Immature natural killer cell (primary cell): ENCODE data around the gene FGFBP2. TPM values are rescaled to one million over a fixed set of nuclear protein-coding genes. Genes with fewer than 3 reads are reported as not detected.

Source experiments
- DNase-seq, 3 donors: peaks; one replicate each; pipeline ENCODE4 v3.0.0; 2022; ENCODE audit warnings: mixed read lengths in 1 of 3
- H3K27ac Mint-ChIP-seq, 6 donors: one replicate each; pipeline ENCODE4 v1.8.0; 2020; ENCODE audit warnings: mixed read lengths in 6 of 6, mild to moderate bottlenecking in 5 of 6, inconsistent platforms in 4 of 6, moderate library complexity in 3 of 6
- H3K27me3 Mint-ChIP-seq, 3 donors: one replicate each; pipeline ENCODE4 v1.8.0; 2020 to 2021; ENCODE audit warnings: low read depth in 3 of 3, mild to moderate bottlenecking in 3 of 3, mixed read lengths in 3 of 3, moderate library complexity in 3 of 3, inconsistent platforms in 1 of 3
- H3K36me3 Mint-ChIP-seq, 3 donors: one replicate each; pipeline ENCODE4 v1.8.0; 2020; ENCODE audit warnings: mixed read lengths in 3 of 3, inconsistent platforms in 2 of 3, mild to moderate bottlenecking in 2 of 3
- H3K4me1 Mint-ChIP-seq, 2 donors: one replicate each; pipeline ENCODE4 v1.8.0; 2020; ENCODE audit warnings: inconsistent platforms in 2 of 2, mild to moderate bottlenecking in 2 of 2, mixed read lengths in 2 of 2, moderate library complexity in 1 of 2
- H3K4me3 Mint-ChIP-seq, 5 donors: one replicate each; pipeline ENCODE4 v1.8.0; 2020; ENCODE audit warnings: mild to moderate bottlenecking in 5 of 5, mixed read lengths in 5 of 5, inconsistent platforms in 3 of 5, moderate library complexity in 3 of 5
- H3K9me3 Mint-ChIP-seq, 6 donors: one replicate each; pipeline ENCODE4 v1.8.0; 2020; ENCODE audit warnings: mild to moderate bottlenecking in 6 of 6, mixed read lengths in 6 of 6, inconsistent platforms in 4 of 6, moderate library complexity in 3 of 6
- polyA plus RNA-seq, 3 donors: library from polyadenylated mRNA; unstranded; fragments of 300-500 nt; fragmentation: Illumina TruSeq; gene quantifications; one replicate each; pipeline ENCODE4 v1.2.3, GENCODE V29; 2021

Gene FGFBP2, protein sequence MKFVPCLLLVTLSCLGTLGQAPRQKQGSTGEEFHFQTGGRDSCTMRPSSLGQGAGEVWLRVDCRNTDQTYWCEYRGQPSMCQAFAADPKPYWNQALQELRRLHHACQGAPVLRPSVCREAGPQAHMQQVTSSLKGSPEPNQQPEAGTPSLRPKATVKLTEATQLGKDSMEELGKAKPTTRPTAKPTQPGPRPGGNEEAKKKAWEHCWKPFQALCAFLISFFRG
- 1,000 to 10,000 TPM; 1,171 to 1,886 (median 1,278) TPM for polyA plus RNA-seq

DNA sequence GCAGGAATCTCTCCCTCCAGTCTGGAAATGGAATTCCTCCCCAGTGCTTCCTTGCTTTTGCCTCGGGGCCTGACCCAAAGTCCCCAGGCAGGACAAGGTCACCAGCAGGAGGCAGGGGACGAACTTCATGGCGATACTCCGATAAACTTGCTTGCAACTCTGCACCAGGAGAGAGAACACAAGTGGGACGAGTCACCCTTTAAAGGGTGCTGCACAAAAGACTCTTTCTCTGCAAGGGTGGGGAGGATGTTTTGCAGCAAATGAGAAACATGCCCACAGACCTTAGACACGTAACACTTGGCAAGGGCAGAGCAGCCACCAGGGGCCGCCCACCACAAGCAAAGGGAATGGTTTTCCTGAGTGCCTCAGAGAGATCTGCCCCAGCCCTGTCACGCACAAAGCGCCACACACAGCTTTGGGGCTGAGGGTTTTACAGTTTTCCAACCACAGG lies at the start of gene FGFBP2:
Gene FGFBP2 (minus strand): TSS at position 175 of the 451 bp plus-strand sequence. CDS start 46 bp downstream, at position 129.
- H3K27ac Mint-ChIP-seq = peak within 1 kb of the TSS; percentile 97 to 99 (median 98)
- H3K4me1 Mint-ChIP-seq = peaks cover 69 to 77% of the 10 kb centered on the region in 2 donors

DNA sequence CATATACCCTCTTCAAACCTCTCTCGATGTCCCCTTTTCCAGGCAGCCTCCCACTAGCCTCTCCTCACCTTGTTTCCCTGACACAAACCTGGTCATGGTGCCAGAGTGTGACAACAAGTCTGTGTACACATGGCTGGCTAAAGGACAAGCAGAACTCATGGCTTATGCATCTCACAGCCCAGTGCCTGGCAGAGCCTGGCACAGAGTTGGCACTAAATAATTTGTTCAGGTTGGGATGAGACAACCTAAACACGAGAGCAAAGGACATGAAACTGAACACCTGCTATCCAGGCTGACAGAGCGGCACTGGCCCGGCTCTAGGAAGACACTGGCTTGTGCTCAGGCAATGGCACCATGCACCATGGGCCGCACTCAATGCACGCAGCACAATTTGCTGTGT lies 48.2 kb upstream of the FGFBP2 start:
- Mint-ChIP-seq H3K9me3 (no peaks in the 10 kb centered on the region), H3K36me3 (no peaks in the 10 kb centered on the region), H3K27me3 (peaks cover 0 to 10% (median 6%) of the 10 kb centered on the region in 3 donors), H3K4me1 (no peaks in the 10 kb centered on the region), H3K27ac (no peak overlapping the region), H3K4me3 (no peak overlapping the region)
- DNase-seq = no peak

More for the DNA sequence above, at the start of gene FGFBP2:
- Mint-ChIP-seq H3K36me3 (peaks cover 23 to 35% (median 23%) of the 10 kb centered on the region in 3 donors), H3K9me3 (no peaks in the 10 kb centered on the region), H3K27me3 (peaks cover 10 to 28% (median 18%) of the 10 kb centered on the region in 3 donors), H3K4me3 (peak within 1 kb of the TSS; percentile 90 to 99 (median 94))
- peak; percentile 83 to 87 (median 85) for DNase-seq

DNA sequence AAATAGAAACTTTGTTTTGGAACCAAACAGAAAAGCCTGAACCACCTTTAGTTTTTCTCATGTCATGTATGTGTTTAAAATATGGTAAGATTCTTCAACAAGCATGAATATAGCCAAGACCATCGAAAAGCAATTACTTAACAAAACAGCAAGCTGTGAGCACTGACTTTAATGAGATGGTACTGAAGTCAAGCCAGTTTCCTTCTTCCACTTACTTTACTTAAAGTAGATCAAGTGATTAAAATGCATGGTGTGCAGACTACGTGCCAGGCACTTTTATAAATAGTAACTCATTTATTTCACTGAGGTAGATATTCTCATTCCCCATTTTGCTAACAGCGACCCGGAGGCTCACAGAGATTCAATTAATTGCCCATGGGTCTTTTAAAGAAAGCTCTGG lies 46.2 kb upstream of the FGFBP2 start:
- H3K4me1 Mint-ChIP-seq = no peaks in the 10 kb centered on the region
- no peak overlapping the region for H3K27ac Mint-ChIP-seq
- H3K36me3 Mint-ChIP-seq = no peaks in the 10 kb centered on the region
- DNase-seq = no peak
- H3K9me3 Mint-ChIP-seq = no peaks in the 10 kb centered on the region
- peaks cover 0 to 8% (median 4%) of the 10 kb centered on the region in 3 donors for H3K27me3 Mint-ChIP-seq
- H3K4me3 Mint-ChIP-seq = no peak overlapping the region

DNA sequence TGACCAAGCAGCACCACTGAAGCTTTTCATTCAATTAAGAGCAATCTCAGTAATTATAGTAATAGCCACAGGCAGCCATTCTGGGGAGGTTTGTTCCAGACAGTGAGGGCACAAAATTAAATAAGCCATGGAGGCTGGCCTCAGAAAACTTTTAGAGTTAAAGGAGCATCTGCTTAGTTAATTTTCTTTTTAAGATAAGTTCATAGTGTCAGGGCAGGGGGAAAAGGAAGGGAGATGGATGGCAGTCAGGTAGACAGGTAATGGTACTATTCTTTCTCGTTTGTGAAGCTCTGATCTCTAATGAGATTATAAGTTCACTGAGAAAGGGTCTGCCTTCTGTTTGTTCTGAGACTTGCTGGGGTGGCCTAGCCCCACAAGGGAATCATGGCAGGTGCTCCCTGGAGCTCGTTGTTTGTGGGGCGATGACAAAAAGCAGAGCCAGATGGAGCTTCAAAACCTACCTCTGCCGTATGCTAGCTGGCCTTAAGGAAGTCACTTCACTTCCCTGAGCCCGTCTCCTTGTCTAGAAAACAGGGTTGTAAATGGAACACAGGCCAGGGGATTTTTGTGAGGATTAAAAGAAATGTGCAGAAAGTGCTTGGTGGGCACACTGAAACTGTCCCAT lies 44.6 kb upstream of the FGFBP2 start:
- Mint-ChIP-seq H3K27ac (no peak overlapping the region), H3K9me3 (no peaks in the 10 kb centered on the region)

DNA sequence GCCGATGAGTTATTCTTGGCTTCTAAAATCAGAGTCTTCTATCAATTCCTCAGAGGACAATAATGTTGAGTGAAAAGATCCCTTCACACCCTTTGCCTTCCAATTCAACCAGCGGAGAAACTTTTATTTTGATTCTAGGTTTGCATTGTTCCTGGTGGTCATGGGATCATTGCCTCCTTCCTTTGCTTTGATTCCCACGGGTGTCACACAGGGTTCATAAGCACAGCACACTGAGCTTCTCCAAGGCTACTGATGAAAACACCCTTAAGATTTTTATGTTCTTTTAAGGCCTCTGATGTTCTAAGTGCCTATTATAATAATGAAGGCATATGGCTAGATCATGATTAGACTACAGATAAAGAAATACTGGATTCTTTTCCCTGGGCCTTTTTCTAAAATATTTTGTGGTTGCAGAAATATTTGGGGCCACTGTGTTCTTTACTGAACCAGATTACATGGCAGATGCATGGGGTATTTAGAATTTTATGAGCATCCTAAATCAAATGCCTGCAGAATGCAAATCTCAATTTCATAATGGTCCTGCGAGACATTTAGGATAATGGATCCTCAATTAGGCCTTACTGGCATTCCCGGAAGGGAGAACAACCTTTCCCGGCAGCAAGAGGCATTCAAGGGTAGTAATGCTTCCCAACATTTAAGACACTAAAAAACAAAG lies 43.9 kb upstream of the FGFBP2 start:
- H3K27ac Mint-ChIP-seq = no peak overlapping the region
- no peak for DNase-seq
- no peaks in the 10 kb centered on the region for H3K4me1 Mint-ChIP-seq
- H3K27me3 Mint-ChIP-seq = peaks cover 0 to 2% (median 2%) of the 10 kb centered on the region in 3 donors
- H3K4me3 Mint-ChIP-seq = no peak overlapping the region
- no peaks in the 10 kb centered on the region for H3K36me3 Mint-ChIP-seq
- H3K9me3 Mint-ChIP-seq = no peaks in the 10 kb centered on the region

More for the DNA sequence above, 44.6 kb upstream of the FGFBP2 start:
- DNase-seq = no peak
- peaks cover 0 to 2% (median 2%) of the 10 kb centered on the region in 3 donors for H3K27me3 Mint-ChIP-seq
- no peak overlapping the region for H3K4me3 Mint-ChIP-seq
- no peaks in the 10 kb centered on the region for H3K4me1 Mint-ChIP-seq
- no peaks in the 10 kb centered on the region for H3K36me3 Mint-ChIP-seq

DNA sequence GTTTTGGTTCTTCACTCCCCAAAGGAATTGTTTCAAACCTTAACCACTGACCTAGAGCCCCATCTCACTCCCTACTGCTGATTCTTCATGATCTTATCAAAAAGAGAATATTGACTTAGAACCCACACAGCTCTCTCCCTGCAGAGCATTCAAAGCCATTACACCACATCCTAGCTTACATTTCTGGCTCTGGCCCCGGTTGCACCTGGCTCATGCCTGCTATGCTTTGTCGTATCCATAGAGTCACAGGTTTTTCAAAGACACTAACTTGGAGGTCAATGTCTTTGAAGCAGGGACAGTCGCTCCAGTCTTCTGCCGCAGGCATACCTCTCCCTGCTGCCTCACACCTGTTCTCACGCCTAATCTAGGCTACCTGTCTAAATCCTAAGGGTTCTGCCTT lies 42.7 kb upstream of the FGFBP2 start:
- no peak overlapping the region for H3K27ac Mint-ChIP-seq
- no peak overlapping the region for H3K4me3 Mint-ChIP-seq
- DNase-seq = no peak
- H3K27me3 Mint-ChIP-seq = peaks cover 0 to 2% (median 2%) of the 10 kb centered on the region in 3 donors
- no peaks in the 10 kb centered on the region for H3K36me3 Mint-ChIP-seq
- no peaks in the 10 kb centered on the region for H3K4me1 Mint-ChIP-seq
- H3K9me3 Mint-ChIP-seq = no peaks in the 10 kb centered on the region

DNA sequence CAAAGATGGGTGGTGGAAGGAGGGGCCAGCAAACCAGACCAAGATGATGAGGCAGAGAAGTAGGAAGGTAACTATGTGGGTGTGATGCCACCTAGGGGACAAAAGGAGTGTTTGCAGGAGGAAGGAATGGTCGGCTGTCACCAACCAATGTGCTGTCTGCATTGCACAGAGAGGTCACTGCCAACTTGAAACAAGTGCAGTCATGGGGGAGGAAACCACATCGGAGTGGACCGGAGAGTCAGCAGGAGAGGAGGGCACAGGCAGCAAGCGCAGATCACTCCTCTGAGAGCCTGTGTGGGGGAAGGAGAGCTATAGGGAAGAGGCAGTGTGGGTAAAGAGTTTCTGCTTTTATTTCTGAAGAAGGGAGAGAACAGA lies 38.5 kb upstream of the FGFBP2 start:
- peak; percentile 70 to 75 (median 71) for DNase-seq
- Mint-ChIP-seq H3K36me3 (no peaks in the 10 kb centered on the region), H3K4me3 (no peak overlapping the region), H3K9me3 (no peaks in the 10 kb centered on the region), H3K4me1 (peaks cover 6 to 7% of the 10 kb centered on the region in 2 donors), H3K27me3 (peaks cover 0 to 8% (median 0%) of the 10 kb centered on the region in 3 donors), H3K27ac (no peak overlapping the region)

DNA sequence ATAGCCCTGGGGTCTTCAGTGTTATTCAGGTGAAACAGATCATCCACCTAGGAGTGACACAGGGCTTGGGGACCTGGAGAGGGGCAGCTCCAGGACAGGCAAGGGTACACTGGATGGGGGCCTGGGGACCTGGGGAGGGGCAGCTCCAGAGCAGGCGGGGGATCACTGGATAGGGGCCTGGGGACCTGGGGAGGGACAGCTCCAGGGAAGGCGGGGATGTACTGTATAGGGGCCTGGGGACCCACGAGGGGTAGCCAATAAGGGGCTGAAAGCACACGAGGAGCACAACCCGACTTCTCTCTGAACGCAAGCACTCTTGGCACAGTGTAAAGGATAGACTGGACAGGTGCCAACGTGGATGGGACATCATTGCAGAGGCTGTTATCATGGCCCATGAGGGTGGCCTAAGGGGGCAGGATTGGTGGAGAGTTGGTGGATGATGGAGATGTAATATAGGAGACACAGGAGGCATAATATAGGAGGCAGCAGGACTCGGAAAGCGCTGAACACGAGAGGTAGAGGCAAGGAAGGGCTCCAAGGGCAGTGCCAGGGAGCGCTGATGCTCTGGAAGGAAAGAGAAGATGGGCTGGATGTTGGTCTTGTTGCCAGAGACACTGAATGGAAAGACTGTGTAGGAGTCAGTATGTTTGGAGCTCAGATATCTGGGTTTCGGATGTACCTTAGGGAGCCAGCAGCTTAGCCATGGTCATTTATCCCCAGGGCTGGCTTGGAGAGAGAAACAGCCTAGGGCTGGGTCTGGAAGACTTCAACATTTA lies 37.9 kb upstream of the FGFBP2 start:
- no peak overlapping the region for H3K27ac Mint-ChIP-seq
- H3K9me3 Mint-ChIP-seq = no peaks in the 10 kb centered on the region
- H3K4me1 Mint-ChIP-seq = peaks cover 6 to 8% of the 10 kb centered on the region in 2 donors
- DNase-seq = no peak
- peaks cover 0 to 8% (median 0%) of the 10 kb centered on the region in 3 donors for H3K27me3 Mint-ChIP-seq
- no peak overlapping the region for H3K4me3 Mint-ChIP-seq
- no peaks in the 10 kb centered on the region for H3K36me3 Mint-ChIP-seq

DNA sequence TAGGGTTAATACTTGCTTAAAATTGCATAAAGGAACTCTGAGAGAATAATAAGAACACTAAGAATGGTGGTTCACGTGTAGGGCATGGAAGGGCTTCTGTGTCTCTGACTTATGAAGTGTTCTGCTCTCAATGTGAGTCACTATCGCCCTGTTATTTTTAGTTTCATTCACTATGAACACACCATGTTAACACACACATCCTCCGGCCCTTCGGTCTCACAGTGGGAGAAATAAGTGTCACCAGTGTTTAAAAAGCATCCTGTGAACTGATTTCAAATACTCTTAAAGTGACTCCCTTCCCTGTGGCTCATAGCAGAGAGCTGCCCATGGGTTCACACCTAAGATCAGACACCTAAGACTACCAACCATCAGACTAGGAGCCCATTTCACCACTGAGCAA lies 33.8 kb upstream of the FGFBP2 start:
- no peaks in the 10 kb centered on the region for H3K36me3 Mint-ChIP-seq
- peak overlapping the region in 2 of 5 donors; percentile 21 to 28 for H3K4me3 Mint-ChIP-seq
- DNase-seq = peak; percentile 39 to 53 (median 51)
- no peaks in the 10 kb centered on the region for H3K9me3 Mint-ChIP-seq
- H3K27me3 Mint-ChIP-seq = peaks cover 0 to 9% (median 3%) of the 10 kb centered on the region in 3 donors
- H3K4me1 Mint-ChIP-seq = peaks cover 9 to 18% of the 10 kb centered on the region in 2 donors
- H3K27ac Mint-ChIP-seq = peak overlapping the region; percentile 31 to 81 (median 64)

DNA sequence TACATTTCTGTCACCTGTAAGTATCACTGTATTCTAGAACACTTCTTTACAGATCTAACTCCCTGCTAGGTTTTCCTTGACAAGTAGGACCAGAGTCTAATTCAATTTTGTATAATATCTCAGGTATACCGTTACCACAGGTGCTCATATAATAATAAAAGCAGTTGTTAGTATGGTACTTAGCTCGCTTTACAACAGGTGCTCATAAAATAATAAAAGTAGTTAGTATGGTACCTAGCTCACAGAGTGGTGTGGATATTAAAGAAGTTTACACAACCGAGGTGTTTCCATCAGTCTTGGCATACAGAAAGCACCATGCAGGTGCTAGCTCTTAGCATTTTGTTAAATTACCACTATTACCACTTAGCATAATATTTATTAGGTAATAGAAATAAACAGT lies 32.9 kb upstream of the FGFBP2 start:
- no peak overlapping the region for H3K4me3 Mint-ChIP-seq

DNA sequence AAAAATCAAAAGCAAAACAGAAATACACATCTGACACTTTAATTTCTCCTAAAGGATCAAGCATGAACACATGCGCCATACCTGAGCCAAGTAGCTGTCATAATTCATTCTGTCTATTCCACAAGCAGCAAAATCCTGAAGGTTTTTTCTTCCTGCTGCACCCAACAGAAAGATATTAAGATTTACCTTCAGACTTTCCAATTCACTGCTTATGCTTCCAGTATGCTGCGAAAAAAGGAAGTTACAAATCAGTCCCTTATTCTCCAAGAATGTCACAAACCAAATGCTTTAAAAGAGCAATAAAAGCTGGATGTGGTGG lies 29.2 kb upstream of the FGFBP2 start:
- Mint-ChIP-seq H3K27me3 (peaks cover 2 to 9% (median 8%) of the 10 kb centered on the region in 3 donors), H3K27ac (no peak overlapping the region), H3K4me3 (peak overlapping the region in 1 of 5 donors; percentile 11)

More for the DNA sequence above, 32.9 kb upstream of the FGFBP2 start:
- no peaks in the 10 kb centered on the region for H3K9me3 Mint-ChIP-seq
- no peak overlapping the region for H3K27ac Mint-ChIP-seq
- H3K4me1 Mint-ChIP-seq = peaks cover 11 to 27% of the 10 kb centered on the region in 2 donors
- no peak for DNase-seq
- no peaks in the 10 kb centered on the region for H3K36me3 Mint-ChIP-seq
- peaks cover 3 to 9% (median 4%) of the 10 kb centered on the region in 3 donors for H3K27me3 Mint-ChIP-seq

DNA sequence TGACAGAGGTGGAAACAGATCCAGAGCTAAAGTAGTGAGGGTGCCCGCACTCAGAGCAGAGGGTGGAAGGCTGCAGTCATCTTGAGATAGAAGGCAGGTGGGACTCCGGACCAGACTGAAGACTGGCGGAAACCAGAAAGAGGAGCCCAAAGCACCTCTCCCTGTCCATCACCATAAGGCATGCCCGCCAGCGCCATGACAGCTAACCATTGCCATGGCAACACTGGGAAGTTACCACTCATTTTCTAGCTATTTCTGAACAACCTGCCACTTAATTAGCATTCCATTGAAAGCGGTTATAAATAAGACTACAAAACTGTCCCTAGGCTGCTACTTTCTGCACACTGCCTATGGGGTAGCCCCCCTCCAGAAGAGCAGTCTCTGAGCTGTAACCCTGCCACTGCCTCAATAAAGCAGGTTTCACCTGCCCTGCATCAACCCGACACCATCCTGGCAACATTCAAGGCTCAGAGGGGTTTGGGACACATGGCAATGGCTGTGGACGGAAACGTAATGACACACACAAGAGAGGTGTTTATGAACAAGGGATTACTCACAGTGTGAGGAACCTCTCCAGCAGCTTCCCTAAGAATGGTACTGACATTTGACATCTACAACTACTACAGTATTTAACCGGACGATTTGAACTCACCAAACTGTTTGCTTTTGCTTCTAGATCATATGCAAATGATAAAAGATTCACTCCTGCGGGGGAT lies 27.8 kb upstream of the FGFBP2 start:
- Mint-ChIP-seq H3K4me1 (peaks cover 28 to 45% of the 10 kb centered on the region in 2 donors), H3K9me3 (no peaks in the 10 kb centered on the region), H3K4me3 (no peak overlapping the region), H3K36me3 (no peaks in the 10 kb centered on the region), H3K27ac (no peak overlapping the region), H3K27me3 (peaks cover 2 to 9% (median 8%) of the 10 kb centered on the region in 3 donors)
- no peak for DNase-seq

More for the DNA sequence above, 29.2 kb upstream of the FGFBP2 start:
- Mint-ChIP-seq H3K36me3 (no peaks in the 10 kb centered on the region), H3K4me1 (peaks cover 34 to 53% of the 10 kb centered on the region in 2 donors), H3K9me3 (no peaks in the 10 kb centered on the region)
- no peak for DNase-seq

DNA sequence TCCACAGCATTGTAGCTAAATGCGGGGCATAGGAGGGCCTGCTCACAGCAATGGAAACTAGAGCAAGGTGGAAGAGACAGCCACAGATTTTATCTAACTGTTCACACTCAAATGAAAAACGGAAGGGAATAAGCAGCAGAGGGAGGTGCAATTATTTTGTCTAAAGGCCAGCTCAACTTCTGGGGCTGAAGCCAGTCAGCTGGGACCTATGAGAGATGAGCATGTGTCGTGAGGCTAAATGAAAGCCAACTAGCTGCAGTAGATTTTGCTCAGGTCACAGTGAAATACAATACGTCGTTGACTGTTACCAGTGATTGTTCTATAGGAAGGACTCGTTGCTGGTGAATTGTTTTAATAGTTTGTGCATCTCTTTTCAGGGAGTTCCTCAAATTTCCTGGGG lies 26.4 kb upstream of the FGFBP2 start:
- no peak for DNase-seq
- no peaks in the 10 kb centered on the region for H3K36me3 Mint-ChIP-seq
- H3K4me1 Mint-ChIP-seq = peaks cover 28 to 40% of the 10 kb centered on the region in 2 donors
- peak overlapping the region in 1 of 6 donors; percentile 43 for H3K27ac Mint-ChIP-seq
- H3K9me3 Mint-ChIP-seq = no peaks in the 10 kb centered on the region
- peaks cover 2 to 8% (median 8%) of the 10 kb centered on the region in 3 donors for H3K27me3 Mint-ChIP-seq
- H3K4me3 Mint-ChIP-seq = peak overlapping the region in 2 of 5 donors; percentile 2 to 35
